Body of pancreas (tissue), 4 donors: ENCODE data around the gene TIMP2.

Experiments used
- CTCF ChIP-seq, 7 experiments: fragments of 450-650 bp in 4 of 7; fragments of 200-600 bp in 3 of 7; sonication (generic) in 3 of 7; IDR thresholded peaks; one replicate each; pipeline ENCODE4 v1.5.1; 2016 to 2019; ENCODE audit warnings: antibody characterized with exemption in 7 of 7
- POLR2A ChIP-seq, 3 donors: fragments of 450-650 bp; IDR thresholded peaks; one replicate each; pipeline ENCODE4 v1.6.1; 2016; ENCODE audit warnings: antibody characterized with exemption in 3 of 3, mild to moderate bottlenecking in 2 of 3

- no peak for TF ChIP-seq CTCF (IDR thresholded peaks at IDR 0.05)
- no peak for TF ChIP-seq POLR2A (IDR thresholded peaks at IDR 0.05)
Measured at GRCh38 chr17:78854508-78854907, 70.7 kb downstream of the TIMP2 start.
